Inferior parietal cortex (tissue), 1 donor: ENCODE results near the gene CASP12.

ENCODE experiments used
- DNase-seq: peaks from one replicate; pipeline ENCODE4 v3.0.0-alpha.2; 2016; ENCODE audit errors: extremely low spot score

CASP12 gene

DNA sequence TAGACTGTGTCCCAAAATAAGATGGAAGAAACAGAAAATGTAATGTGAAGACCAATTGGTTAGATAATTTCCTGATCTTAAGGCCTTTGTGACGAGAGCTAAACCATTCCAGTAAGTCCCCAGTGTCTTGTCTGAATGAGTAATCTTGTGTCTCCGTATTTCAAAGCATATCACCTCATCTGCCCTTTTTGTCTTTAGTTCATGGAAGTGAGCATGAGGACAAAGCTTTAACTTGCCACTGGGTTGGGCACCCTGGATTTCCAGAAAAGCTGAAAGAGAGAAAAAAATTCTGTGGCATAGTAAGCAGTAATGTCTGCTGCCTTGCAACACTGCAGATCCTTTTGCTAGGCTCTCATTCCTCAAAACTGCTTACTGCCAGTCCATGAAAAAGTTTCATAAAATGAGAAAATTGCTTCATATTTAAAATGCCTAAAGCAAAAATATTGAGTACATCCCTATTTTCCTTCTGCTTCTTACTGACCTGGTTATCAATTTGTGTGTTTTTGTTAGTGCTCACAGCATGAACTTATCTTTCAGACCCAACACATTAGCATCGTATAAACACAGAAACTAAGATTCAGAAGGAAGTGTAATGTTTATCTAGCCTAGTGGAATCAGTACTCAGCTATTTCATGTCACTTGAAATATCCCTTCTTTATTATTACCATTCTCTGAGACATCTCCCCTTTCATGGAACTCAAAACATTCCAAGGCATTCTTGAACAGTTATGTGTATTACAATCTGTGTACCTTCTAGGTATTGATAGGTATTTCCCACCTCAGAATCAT lies 5.3 kb downstream of the CASP12 start:
- no peak for DNase-seq

DNA sequence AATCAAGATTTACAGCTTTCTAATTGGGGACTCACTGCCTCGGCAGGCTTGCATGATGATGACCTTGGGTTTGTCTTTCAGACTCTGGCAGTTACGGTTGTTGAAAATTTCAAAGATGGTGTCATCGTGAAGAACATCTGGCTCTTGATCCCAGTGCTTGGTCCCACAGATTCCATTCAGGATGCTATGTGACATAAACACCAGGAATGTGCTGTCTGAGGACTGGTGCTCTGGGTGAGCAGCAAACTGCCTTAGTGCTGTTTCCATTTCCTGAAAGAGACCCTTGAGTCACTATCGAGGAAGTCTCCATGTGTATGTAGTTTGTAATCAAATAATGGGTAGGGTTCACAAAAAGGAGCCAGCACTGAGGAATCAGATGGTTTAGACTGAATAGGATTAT lies 7.1 kb downstream of the CASP12 start:
- DNase-seq, result no peak

DNA sequence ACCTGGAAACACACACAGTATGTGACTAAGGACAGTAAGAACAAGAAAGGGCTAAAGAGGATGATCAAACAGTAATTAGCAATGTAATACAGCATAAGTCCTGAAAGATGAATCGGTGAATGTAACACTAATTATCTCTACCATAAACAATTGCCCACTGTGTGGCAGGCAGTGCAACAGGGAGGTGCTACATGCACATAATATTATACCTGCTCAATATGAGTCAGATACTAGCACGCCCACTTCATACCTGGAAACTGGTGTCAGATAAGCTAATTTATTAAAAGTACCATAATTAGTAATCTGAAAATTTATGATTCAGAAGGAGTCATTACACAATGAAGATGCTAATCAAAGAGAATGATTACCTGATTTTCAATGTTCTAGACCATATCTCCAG lies 14.9 kb downstream of the CASP12 start:
- no peak for DNase-seq

DNA sequence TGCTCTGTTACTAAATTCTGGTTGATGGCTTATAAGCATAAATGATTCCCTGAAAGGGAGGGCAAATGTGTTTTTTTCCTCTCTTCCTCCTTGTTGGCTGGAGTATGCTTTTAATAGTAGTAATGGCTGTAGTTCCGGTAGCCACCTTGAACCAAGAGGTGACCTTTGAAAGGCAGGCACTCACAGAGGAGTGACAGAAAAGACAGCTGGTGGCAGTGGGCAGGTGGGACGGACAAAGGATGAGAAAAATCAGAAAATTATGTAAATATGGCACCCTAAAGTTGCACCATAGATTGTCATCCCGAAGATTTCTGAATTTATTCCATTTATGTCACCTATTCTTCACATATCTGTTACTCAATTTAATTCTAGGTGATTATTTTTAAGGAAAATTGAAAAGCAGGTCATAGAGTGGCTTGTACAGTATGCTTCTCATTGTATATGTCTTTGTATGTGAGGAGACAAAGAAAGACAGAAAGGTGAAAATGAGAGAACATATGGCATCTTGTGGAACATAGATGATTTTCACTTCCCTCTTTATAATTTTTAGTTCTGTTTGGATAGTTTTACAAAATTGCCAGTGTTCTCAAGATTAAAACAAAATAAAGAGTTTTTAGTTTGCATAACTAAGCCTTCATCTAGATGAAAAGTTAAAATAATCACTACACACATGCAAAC lies 17.0 kb downstream of the CASP12 start:
- DNase-seq, result no peak

DNA sequence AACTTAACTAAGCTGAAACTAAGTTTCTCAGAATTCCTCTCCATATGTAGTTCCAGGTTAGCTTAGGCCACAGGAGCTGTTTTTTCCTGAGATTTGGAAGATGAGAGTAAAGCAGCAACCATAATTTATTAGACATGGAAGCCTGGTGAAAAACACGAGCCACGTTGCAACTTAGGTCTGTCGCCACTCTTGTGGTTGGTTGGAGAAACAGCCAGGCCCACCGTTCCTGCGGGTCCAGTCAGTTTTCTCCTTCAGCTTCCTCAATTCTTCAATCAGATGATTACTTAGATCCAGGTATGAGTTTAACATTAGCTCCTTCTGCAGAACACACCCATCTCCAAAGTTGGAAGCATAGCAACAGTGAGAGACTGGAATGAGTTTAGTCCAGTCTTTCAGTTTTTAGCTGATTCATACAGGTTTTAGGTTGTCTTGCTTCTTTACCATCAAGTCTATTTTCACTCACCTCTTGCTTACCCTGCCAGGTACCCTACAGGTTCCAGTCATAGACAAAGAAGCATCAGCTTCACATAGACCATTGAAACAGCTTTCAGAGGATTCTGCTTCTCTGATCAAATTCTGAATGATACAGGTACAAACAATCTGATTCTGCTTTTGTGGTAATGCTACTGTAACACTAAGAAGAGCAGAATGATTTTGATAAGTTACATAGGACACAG lies 18.6 kb downstream of the CASP12 start:
- no peak for DNase-seq

DNA sequence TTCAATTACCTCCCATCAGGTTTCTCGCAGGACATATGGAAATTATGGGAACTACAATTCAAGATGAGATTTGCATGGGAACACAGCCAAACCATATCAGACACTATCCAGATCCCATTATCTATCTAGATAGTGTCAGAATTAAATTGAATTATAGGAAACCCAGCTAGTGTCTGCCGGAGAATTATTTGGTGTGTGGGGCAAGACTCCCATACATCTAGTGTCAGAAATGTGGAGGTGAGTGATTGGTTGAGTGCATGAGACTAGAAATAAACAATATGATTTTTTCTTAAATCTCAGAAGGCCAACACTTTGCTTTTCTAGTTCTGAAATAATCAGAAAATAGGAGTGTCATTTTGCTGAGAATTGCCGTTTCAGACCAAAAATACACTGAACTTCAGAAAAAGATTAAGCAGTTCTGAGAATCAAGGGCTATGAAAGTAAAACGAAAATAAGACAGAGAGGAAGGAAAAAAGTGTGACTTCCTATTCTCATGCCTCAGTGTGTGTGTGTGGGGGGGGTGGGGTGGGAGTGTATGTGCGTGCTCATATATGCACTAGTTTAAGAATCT lies 21.3 kb downstream of the CASP12 start:
- no peak for DNase-seq

DNA sequence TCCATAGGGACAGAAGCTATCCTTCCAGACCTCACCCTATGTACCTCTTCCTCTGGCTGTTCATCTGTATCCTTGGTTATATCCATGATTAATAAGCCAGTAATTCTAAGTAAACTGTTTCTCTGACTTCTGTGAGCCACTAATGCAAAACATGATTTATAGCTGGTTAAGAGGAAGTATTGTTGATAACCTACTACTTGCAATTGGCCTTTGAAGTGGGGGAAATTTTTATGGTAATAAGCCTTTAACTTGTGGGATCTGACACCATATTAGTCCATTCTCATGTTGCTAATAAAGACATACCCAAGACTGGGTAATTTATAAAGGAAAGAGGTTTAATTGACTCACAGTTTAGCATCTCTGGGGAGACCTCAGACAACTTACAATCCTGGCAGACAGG lies 21.9 kb downstream of the CASP12 start:
- no peak for DNase-seq

DNA sequence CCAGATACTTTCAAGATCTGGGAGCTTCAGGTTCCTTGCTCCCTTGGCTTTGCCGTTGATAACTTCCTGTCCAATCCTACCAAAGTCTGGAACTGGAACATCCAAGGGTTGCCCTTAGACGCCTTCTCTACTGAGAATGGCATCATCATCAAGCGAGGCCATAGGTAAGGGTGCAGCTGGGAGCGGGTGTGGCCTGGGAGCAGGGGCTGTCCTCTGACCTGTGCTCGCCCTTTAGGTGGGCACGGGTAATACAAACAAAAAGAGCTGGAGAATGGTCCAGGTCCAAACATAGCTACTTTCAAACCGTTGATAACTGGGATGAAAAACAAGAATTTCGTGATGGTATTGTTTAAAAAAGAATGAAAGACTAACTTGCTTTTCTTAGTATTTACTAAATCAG lies 25.0 kb downstream of the CASP12 start:
- no peak for DNase-seq

DNA sequence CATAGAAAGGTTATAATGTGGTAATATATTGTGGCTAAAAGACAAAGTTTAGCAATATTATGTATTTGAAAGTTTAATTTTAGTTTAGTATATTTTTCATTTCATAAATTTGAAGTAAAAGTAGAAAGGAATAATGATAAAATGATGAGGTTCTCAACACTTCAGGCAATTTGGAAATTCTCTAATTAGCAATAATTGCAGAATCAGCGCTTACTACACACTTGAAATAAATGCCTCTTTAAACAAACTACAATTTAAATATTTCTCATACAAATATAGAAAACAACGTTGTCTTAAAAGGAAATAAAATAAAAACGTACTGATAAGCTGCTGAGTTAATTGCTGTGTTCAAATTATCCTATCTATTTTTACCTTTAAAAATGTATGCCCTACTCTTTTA lies 25.9 kb downstream of the CASP12 start:
- DNase-seq, result no peak

DNA sequence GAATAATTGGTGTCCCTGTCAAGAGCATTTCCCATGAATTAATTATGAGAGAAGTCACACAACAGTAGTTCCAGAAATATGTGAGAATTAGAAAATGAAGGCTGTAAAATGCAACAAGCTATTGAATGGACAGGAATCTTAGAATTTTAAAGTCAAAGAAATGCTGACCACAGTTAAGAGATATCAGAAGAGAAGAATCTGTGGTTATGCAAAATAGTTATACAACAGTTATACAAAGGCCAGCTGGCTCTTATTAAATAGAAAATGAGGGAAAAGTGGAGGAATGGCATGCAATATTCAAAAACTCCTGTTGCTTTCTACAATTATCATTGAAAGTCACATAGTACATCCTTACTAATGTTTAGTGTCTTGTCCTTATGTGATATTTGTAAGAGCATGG lies 27.4 kb downstream of the CASP12 start:
- no peak for DNase-seq

DNA sequence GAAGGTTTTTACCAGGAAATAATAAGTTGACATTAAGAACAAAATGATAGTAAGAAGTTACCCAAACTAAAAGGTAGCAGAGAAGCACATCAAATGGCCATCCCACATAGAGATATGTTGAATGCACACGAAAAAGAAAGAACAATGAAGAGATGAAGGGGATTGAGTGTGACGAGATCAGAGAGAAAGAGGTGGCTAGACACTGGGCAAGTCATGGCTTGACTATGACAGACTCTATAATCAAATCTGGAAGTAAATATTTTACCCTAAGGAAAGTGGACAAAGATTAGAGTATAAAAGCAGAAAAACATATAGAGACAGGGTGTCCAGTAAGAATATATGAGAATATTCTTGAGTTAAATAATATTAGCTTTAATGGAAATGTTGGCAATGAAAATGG lies 31.4 kb downstream of the CASP12 start:
- no peak for DNase-seq

DNA sequence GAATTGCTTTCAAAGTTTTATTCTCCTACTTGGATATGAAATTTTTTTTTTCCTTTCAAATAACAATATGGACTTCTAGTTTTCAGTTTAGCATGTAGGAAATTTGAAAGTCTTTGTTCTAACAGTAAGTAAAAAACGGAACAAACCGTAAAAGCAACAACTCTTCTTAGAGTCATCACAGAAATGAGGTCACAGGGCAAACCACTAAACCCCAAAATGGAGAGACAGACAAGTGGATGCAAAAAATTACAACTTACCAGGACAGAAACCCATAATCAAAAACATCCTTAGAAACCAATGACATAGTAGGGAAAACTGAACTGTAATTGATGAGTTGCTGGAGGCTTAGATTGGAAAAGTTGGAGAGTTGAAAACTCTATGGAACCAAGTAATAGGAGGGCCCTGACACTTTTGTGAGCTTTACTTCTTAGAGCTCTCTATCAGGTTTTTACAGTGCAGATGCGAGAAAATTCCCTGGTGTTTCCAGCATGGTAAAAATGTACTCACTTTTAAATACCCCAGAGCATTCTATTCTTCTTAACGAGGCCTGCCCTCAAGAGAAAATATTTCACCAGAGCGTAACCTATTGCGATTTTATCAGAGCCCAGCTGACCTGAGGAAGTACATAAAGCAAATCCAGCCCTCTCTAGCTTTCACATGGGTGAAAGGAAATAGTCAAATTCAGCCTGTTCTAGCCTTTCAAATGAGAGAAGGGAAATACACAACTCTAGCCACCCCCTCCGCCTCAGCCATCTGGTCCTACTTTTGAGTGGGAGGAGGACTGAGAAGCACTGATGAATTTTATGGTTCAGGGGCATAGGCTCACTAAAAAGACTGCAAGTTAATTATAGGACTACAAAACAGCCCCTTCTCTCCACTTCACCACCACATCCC lies 39.1 kb downstream of the CASP12 start:
- no peak for DNase-seq

DNA sequence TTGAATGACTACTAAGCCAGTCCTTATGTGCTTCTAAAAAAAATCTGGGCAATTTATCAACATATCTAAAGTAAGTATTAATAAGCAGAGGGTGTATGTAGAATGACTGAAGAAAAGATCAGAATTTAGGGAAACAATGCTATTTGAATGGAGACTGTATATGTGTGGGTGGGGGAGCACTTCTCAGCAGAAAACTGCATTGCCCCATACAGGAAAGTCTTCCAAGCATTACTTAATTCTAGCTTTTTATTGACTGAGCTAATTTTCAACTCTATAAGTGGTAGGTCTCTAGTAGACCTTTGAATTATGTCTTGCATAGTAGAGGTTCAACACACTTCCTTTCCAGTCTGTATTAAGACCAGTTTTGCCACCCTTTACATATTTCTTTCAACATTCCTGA lies 41.7 kb downstream of the CASP12 start:
- DNase-seq, result no peak

DNA sequence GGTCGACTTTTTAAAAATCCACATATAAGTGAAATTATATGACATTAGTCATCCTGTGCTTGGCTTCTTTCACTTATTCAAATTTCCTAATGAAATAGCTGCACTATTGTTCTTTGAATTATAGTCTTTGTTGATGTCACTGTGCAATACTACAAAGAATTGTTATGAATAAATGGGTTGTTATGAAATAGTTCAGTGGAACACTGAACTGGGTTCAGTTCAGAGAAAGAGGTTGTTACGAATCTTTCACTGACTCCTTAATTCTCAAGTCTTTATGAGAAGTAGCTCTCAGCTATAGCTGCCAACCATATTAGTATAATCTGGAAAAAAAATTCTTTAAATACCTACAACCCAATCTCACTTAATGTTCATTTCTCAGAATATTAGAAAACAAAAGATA lies 42.3 kb downstream of the CASP12 start:
- no peak for DNase-seq

DNA sequence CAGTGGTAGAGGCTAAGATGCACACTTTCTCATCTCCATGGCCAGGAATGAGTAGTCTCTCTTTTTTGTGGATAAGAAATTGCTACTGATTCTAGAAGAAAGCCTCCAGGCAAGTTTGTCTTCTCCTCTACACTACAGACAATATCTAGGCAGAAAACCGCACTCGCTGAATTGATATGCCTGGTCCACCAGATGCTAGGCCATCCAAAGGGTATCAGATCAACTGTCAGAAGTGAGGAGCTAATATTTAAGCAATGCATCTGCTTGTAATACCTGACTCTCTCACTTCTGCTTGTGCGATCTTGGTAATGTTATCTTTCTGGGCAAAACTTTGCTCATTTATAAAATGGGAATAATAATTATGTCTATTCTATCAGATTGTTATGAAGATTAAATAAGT lies 45.0 kb downstream of the CASP12 start:
- DNase-seq, result no peak

DNA sequence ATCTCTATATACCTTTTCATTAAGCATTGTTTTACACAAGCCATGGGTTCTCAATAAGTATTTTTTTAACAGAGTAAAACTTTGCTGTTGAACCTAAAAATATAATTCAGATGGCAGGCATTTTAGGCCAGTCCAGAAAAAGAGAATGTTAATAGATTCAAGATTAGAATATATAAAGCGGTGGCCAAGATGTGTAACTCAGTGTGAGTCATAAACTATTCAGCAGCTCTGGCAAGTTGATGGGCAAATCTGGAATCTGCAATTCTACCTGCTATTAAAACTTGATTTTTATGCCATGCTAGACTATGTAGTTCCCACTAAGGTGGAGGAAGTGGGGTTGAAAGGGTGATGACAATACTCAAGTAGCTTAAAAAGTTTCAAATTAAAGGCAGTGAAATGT lies 45.4 kb downstream of the CASP12 start:
- DNase-seq, result no peak

DNA sequence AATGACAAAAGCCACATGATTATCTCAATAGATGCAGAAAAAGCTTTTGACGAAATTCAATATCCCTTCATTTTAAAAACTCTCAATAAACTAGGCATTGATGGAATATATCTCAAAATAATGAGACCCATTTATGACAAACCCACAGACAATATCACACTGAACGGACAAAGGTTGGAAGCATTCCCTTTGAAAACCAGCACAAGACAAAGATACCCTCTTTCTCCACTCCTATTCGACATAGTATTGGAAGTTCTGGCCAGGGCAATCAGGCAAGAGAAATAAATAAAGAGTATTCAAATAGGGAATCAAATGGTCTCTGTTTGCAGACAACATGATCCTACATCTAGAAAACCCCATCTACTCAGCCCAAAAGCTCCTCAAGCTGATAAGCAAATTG lies 52.0 kb downstream of the CASP12 start:
- DNase-seq, result peak; percentile 29

DNA sequence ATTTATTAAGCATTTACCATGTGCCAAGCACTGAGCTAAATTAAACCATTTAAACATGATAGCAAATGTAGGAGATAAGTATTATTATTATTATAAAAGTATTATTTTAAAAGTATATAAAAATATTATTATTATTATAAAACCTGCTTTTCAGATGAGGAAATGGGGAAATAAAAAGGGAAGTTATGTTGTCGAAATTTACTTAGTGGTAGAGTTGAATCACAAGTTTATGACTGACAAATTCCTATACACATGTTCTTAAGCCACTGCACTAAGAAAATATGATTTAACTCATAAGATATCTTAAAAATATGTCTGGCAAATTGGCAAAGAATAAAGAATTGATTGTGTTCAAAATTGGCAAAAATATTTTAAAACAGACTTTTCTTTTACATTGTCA lies 53.8 kb downstream of the CASP12 start:
- no peak for DNase-seq

DNA sequence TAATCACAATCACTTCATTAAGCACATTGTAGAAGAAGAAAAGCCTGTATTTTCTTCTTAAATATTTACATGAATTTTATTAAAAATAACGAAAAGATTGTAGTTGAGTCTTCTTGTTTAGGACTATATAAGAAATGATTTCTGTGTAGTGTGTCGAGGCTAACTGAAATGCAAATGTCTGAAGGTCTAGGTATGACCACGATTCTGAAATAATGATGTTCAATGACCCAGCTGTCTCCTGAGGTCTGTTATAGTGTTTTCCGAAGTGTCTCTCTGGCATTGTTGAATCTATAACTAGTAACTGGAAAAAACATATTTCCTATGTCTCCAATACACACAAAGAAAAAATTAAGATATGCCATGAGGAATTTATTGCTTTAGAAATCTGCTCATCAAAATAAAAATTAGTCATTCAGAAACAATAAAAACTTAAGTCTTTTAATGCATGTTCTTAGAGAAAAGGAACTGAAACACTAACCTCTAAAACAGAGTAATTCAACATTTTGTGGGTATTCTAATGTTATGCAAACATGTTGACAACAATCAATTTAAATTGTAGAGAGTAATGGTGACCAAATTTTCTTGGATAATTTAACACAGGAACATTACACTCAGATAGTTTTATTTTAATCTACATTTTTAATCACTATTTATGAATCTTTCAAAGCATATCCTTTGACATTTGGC lies 55.0 kb downstream of the CASP12 start:
- no peak for DNase-seq

DNA sequence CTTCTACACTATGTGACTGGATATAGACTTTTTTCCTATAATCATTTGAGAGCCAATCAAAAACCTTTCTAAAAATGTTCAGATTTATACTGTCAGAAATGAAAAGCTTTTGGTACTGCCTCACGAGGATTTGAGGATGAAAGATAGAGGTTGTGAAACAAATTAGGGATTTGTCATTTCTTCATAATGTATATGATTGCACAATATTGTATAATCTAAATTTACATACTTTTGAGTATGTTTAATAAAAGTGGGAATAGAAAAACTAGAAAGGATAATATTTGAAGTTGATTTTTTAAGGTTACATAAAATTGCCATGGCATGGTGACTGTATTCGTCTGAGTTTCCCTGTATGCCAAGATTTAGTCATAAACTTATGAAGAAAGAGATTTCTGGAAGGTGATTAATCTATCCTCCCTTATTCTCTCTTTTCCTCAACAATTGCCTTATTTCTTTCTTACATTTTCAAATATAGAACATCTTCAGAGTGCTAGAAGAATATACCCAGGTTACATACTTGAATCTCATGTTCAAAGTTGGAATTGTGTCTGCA lies 56.2 kb downstream of the CASP12 start:
- DNase-seq, result no peak

DNA sequence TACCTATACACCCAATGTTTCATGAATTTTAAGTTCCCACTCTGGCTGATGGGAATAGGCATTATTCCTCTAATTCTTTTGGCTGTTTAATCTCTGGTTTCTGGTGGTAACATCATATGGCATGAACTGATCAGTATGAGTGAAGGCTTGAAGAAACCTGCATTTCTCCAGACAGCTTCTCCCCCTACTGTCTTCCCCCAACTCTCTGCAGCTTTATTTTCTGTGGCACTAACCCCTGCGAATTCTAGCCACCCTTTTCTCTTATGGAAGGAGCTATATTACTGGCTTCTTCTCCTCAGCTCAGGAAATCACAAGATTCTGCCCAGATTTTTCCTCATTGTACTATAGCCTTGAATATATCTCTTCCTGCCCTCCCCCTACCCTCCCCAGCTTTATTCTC lies 57.1 kb downstream of the CASP12 start:
- DNase-seq, result no peak
